COLO668 (cell line): ENCODE measurements around the gene MSLN.
"Not testable (repeated sequence)": the region's sequence is repeated elsewhere in the genome, so short reads cannot be mapped to it uniquely, and the experiment has no call there.

ENCODE experiments used
- DNase-seq: peaks from one replicate; lab custom pipeline; 2025; ENCODE audit not compliant: unreplicated experiment; lab: John Stamatoyannopoulos, UW

The MSLN gene

GRCh38 chr16:754121-754607 is 6.4 kb upstream of the MSLN start:
- DNase-seq, result not testable (repeated sequence)

DNA sequence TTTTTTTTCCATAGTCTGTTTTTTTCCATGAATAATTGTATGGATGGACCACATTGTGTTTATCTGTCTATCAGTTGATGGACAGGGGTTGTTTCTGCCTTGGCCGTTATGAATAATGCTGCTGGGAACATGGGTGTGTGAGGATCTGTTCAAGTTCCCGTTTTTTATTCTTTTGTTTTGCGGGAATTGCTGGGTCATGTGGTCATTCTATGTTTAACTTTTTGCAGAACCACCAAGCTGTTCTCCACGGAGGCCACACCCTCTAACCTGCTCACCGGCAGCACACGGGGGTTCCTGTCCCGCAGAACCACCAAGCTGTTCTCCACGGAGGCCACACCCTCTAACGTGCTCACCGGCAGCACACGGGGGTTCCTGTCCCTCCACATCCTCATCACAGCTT is 5.9 kb upstream of the MSLN start:
- DNase-seq, result no peak

DNA sequence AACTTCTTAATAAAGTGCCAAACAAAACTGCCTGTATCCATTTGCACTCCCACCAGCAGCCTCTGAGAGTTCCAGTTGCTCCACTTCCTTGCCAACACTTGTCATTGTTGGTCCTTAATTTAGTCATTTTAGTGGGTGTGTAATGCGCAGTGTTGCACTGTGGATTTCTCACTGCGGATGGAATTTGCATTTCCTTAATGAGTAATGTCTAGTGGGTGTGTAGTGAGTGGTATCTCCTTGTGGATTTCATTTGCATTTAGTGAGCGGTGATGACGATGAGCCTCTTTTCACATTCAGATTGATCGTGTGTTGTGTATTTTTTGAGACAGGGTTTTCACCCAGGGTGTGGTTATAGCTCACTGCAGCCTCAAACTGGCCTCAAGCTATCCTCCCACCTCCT is 4.1 kb upstream of the MSLN start:
- DNase-seq, result no peak

- no peak for DNase-seq
Measured at GRCh38 chr16:759110-759910, 1.2 kb upstream of the MSLN start.

GRCh38 chr16:760065-760464 is 469 bp upstream of the MSLN start:
- no peak for DNase-seq

- DNase-seq, result no peak
Measured at GRCh38 chr16:761625-762513, 1.3 kb downstream of the MSLN start.

- no peak for DNase-seq
Measured at GRCh38 chr16:762595-763268, 2.2 kb downstream of the MSLN start.

DNA sequence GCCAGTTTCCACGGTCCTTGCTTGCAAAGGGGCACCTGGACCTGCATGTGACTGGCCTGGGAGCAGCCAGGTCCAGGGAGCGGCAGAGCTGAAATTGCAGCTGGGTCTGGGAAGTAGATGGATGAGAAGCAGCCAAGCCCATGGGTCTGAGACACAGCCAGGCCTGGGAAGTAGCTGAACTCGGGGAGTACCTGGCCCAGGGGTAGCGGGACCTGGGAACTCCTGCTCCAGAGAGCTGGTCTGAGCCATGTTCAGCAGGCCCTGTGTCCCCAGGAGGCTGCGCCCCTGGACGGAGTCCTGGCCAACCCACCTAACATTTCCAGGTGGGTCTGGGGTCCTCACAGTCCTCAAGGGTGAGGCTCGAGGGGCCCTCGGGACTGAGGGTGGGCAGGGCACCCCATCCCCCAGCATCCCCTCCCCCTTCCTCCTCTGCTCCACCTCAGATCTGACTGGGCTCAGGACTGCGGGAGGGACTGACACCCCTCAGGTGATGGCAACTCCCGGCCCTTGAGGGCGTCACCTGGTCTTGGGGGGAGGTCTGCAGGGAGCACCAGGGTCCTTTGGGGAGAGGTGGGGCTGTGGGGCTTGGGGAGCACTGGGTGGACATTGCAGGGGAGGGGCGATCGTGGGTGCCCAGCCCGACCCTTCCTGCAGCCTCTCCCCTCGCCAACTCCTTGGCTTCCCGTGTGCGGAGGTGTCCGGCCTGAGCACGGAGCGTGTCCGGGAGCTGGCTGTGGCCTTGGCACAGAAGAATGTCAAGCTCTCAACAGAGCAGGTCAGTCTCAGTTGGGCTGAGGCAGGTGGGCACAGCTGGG is 3.0 kb downstream of the MSLN start:
- no peak for DNase-seq

- no peak for DNase-seq
Measured at GRCh38 chr16:764184-764750, 3.7 kb downstream of the MSLN start.

DNA sequence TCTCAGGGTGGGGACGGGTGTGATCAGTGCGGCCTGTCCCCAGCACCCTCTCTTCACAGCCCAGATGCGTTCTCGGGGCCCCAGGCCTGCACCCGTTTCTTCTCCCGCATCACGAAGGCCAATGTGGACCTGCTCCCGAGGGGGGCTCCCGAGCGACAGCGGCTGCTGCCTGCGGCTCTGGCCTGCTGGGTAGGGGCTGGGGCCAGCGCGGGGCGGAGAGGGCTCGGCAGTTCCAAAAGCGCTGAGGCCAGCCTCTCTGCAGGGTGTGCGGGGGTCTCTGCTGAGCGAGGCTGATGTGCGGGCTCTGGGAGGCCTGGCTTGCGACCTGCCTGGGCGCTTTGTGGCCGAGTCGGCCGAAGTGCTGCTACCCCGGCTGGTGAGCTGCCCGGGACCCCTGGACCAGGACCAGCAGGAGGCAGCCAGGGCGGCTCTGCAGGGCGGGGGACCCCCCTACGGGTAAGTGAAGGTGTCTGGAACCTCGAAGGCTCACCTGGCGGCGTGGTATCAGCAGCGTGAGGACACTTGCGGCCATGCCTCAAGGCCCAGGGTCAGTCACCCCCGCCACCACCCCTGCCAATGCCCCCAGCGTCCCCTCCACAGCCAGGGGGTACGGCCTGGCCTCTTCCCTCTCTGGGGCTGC is 4.4 kb downstream of the MSLN start:
- DNase-seq, result no peak

- DNase-seq, result no peak
Measured at GRCh38 chr16:765488-765865, 4.9 kb downstream of the MSLN start.

DNA sequence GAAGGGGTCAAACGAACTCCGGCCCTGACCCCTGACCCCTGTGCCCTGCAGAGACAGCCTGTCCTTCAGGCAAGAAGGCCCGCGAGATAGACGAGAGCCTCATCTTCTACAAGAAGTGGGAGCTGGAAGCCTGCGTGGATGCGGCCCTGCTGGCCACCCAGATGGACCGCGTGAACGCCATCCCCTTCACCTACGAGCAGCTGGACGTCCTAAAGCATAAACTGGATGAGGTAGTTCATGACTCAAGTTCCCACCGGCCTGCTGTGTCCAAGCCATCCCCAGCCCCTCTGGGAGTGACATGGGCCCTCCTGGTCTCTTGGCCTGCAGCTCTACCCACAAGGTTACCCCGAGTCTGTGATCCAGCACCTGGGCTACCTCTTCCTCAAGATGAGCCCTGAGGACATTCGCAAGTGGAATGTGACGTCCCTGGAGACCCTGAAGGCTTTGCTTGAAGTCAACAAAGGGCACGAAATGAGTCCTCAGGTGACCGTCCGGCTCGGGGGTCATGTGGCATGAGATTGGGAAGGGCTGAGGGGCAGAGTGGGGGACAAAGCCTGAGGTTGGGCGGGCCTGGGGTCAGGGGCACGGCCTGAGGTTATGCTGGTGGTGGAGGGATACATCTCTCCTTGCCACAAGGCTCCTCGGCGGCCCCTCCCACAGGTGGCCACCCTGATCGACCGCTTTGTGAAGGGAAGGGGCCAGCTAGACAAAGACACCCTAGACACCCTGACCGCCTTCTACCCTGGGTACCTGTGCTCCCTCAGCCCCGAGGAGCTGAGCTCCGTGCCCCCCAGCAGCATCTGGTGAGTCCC is 5.7 kb downstream of the MSLN start:
- no peak for DNase-seq

GRCh38 chr16:766820-767640 is 6.5 kb downstream of the MSLN start:
- DNase-seq, result no peak

GRCh38 chr16:767743-768235 is 7.3 kb downstream of the MSLN start:
- no peak for DNase-seq

GRCh38 chr16:768428-768827 is 7.9 kb downstream of the MSLN start:
- DNase-seq, result no peak

DNA sequence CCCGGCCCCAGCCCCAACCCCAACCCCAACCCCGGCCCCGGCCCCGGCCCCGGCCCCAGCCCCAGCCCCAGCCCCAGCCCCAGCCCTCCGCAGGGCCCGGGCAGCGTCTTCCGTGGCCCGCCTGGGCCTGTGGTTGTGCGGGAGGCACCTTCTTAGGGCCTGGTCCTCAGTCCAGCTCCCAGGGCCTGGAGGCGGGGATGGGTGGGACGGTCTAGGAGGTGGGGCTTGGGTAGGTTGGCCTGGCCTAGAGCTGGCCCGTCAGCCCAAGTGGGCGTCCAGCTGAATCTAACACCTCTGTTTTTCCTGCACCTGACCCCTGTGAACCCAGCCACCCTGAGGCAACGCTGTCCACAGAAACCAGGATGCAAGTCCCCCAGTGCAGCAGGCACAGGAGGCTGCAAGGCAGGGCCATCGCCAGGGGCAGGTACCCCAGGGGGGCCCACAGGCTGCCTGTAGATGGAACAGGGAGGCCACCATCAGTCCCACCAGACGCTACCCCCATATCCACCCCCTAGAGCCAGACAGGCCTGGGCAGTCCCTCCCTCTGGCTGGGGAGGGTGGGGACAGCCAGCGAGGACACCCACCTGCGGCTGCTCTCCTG is 8.8 kb downstream of the MSLN start:
- no peak for DNase-seq

GRCh38 chr16:769934-770333 is 9.4 kb downstream of the MSLN start:
- no peak for DNase-seq

DNA sequence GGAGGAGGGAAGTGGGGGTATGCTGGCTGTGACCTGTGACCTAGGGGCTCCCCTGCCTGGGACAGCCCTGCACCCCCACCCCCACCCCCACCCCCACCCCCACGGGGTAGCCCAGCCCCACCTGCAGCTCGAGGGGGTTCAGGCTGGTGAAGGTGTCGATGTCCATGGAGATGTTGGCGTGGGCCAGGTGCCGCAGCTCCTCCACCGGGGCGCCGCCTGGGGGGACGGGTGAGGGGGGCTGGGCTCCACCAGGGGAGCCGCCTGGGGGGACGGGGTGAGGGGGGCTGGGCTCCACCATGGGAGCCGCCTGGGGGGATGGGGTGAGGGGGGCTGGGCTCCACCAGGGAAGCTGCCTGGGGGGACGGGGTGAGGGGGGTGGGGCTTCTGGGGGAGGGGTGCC is 9.9 kb downstream of the MSLN start:
- no peak for DNase-seq
